Erythroblast (primary cell): ENCODE data around the gene C2CD3.
"Not testable (repeated sequence)": the region's sequence is repeated elsewhere in the genome, so short reads cannot be mapped to it uniquely, and the experiment has no call there.

Experiments
- GATA1 ChIP-seq: IDR thresholded peaks from 2 replicates; pipeline ENCODE4 v1.6.1; 2011; ENCODE audit warnings: low read depth, mild to moderate bottlenecking, control low read depth, low read length, moderate library complexity
- POLR2A ChIP-seq: IDR thresholded peaks from 2 replicates; pipeline ENCODE4 v1.6.1; 2011; ENCODE audit warnings: mild to moderate bottlenecking, low read length

GRCh38 chr11:74083927-74084326 is 86.9 kb downstream of the C2CD3 start:
- not testable (repeated sequence) for TF ChIP-seq POLR2A, GATA1
